NCI-H345 treated with DMSO at 0.1 percent for 48 hours (cell line): Measurements from ENCODE around the gene PROSER1.
"Not testable (repeated sequence)": the region's sequence is repeated elsewhere in the genome, so short reads cannot be mapped to it uniquely, and the experiment has no call there.

Experiments used
- DNase-seq: peaks from one replicate; lab custom pipeline; 2025; ENCODE audit not compliant: unreplicated experiment; lab: John Stamatoyannopoulos, UW

PROSER1 gene

DNA sequence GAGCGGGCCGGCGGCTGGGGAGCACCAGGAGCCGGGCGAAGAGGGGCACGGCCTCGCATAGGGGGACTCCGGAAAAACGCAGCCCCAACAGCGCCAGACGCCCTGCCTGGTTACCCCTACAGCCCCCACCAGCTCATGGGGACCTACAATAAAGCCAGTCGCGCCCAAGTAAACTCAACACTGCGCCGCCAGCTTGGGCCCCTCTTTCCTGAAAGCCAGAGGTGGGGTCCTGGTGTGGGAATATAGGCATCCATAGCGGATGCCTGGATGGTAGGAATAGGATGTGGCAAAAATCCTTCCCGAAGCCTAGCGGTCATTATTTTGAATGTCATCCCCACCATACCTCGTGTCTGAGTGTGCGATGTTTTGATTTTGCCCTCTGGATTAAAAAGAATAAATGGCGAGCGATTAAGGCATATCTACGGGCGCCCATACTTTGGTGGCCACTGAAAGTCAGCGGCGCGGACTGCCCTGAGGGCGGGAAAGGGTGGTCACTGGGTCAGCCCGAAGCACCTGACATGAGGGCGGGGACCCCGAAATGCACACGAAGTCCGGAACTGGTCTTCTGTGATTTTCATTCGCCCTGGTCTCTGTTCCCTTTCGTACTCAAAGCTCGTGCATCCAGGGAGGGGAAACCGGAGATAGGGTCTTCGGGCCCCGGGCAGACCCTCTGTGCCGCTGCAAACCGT lies at the start of gene PROSER1, which contains the start of gene NHLRC3:
Gene PROSER1, minus strand, starts transcription at position 210 of the 689 bp plus-strand sequence. CDS start 847 bp downstream, outside the sequence.
Gene NHLRC3, plus strand, starts transcription at position 577 of the 689 bp plus-strand sequence. CDS start 184 bp downstream, outside the sequence.
- peak; percentile 76 for DNase-seq

DNA sequence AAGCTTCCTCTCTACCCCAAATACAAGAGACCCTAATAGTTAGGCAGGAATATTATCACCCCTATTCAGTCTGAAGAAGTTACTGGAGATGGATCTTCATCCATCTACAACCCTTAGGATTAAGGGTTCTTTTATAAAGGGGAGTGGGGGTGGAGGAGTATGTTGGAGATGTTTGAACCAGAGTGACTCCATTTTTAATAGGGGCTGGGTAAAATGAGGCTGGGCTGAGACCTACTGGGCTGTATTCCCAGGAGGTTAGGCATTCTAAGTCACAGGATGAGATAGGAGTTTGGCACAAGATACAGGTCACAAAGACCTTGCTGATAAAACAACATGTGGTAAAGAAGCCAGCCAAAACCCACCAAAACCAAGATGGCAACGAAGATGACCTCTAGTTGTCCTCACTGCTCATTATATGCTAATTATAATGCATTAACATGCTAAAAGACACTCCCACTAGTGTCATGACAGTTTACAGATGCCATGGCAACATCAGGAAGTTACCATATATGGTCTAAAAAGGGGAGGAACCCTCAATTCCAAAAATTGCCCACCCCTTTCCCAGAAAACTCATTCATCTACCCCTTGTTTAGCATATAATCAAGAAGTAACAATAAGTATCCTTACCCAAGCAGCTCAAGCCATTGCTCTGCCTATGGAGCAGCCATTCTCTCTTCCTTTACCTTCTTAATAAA lies 48.5 kb upstream of the PROSER1 start:
- not testable (repeated sequence) for DNase-seq

DNA sequence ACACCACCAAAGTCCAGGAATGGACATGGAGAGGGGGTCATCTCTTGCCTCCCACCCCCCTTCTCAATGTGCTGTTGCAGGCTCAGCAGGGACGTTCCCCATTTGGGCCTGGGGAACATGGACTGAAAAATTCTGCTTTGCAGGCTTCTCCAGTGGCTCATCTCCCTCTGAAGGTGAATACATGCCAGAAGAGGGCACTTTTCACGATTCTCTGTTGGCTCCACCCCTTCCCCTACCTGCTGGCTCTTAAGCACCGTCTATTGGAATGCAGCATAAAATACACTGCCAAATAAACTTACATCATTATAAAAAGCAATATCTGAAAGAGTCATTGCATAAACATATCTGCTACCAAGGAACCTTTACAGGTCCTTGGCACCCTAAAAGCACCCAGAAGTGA lies 36.1 kb upstream of the PROSER1 start:
- no peak for DNase-seq

DNA sequence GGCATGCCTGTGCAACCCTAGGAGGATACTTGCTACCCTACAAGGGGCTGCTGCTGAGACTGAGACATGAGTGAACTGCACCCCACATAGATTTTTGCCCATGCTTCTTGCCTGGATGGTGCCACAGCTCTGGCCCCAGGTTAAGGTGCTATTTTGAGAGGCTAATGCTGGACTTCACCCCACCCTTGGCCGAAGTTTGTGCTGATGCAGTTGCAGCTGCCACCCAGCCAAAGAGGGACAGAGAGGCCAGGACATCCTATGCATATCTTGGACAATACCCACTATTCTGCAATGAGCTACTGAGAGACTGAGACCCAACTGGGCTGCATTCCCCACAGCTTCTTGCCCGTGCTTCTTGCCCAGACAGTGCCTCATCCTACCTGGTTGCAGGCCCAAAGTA lies 35.0 kb upstream of the PROSER1 start:
- no peak for DNase-seq

DNA sequence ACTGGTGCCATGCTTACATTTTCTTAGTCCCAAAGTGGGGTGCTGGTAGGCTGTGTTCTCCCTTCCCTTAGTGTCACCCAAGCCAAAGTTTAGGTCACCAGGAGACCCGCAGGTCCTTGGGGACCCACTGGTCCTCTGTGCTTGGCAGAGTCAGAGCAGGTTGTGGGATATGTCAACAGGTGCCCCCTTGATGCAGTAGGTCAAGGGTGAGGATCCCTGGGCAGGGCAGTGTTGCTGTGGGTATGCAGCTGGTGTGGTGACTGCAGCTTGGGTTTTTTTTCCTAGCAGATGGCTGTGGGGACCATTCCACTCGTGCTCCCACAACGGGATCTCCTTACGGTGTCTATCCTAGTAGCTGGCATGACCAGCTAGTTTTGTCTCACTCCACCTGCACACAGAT lies 24.1 kb upstream of the PROSER1 start:
- no peak for DNase-seq

DNA sequence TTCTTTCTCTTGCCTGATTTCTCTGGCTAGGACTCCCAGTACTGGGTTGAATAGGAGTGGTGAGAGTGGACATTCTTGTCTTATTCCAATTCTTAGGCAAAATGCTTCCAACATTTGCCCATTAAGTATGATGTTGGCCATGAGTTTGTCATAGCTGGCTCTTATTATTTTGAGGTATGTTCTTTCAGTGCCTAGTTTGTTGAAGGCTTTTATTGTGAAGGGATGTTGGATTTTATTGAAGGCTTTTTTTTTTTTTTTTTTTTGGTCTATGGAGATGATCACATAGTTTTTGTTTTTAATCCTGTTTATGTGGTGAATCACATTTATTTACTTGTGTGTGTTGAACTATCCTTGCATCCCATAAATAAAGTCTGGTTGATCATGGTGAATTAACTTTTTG lies 20.2 kb upstream of the PROSER1 start:
- DNase-seq: no peak

DNA sequence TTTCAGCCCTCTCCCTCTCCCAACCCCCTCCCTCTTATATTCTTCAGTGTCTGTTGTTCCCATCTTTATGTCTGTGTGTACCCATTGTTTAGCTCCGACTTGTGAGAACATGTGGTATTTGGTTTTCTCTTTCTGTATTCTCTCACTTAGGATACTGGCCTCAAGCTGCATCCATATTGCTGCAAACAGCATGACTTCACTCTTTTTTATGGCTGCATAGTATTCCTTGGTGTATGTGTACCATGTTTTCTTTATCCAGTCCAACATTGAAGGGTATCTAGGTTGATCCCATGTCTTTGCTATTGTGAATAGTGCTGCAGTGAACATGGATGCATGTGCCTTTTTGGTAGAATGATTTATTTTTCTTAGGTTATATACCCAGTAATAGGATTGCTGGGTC lies 18.1 kb upstream of the PROSER1 start:
- DNase-seq: no peak

DNA sequence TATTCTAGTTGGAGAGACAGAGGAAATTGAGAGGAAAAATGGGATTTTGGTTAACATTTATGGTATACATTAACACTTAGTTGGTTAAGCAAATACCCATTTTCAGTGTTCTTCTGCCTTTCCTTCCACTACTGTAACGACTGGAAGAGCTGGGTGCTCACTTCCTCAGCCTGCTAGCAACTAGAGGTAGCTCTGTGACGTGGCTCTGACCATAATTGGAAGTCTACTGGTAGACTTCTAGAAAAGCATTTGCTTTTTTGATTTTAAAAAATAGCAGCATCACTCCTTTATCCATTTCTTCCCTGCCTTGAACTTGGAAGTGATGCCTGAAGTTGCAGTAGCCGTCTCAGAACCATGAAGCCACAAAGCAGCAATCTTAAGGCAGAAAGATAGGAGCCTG lies 16.2 kb upstream of the PROSER1 start:
- DNase-seq: no peak

DNA sequence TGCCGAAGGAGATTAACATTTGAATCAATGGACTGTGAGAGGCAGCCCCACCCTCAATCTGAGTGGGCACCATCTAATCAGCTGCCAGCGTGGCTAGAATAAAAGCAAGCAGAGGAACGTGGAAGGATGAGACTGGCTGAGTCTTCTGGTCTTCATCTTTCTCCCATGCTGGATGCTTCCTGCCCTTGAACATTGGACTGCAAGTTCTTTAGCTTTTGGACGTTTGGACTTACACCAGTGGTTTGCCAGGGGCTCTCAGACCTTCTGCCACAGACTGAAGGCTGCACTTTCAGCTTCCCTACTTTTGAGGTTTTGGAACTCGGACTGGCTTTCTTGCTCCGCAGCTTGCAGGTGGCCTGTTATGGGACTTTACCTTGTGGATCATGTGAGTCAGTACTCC lies 15.1 kb upstream of the PROSER1 start:
- no peak for DNase-seq

DNA sequence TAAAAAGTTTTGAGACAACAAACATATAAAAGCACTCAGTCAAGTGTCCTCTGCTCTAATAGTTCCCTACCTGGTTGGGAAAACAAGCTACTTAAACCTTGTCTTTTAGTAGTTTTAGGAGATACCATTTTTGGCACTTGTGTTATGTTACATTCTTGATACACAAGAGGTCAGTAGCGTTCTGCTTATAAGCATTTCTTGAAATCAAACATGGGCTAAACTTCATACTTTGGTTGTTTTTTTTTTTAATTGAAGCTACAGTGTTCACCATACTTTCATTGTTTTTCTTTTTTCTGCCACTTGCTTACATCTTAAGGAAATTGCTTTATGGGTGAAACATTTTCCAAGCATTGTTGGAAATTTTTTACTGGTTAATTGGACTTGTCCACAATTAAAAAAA lies 13.3 kb upstream of the PROSER1 start:
- DNase-seq: peak; percentile 45

DNA sequence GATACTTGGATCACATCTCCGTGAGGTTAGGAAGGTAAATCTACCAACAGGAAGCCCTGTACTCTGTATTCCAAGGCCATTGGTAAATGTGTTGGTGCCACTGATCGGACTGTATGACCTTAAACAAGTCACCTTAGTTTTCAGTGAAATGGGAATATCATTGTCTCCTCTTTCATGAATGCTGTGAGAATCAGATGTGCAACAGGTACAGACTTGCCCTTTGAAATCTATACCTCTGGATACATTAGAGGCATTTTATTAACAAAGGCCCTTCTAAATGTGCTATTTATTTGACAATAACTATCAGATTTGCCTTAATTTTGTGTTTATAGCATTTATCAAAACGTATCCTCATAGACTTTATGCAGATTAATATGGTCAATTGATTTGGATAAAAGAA lies 11.4 kb upstream of the PROSER1 start:
- no peak for DNase-seq

DNA sequence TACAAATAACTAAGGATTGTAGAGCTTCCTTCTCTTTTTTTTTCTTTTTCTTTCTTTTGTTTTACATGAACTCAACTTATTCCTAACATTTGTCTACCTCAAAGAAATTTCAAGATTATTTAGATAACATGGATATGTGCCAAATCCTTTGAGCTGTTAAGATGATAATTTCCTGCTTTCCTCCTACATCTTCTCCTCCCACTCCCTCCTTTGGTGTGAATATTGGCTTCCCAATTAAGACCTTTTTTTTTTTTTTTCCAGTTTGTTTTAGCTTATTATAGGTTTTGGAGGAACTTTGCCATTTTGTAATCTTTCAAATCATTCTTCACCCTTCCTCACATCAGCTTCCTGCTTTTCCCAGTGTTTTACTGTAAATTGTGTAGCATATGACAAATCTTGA lies 10.9 kb upstream of the PROSER1 start:
- no peak for DNase-seq

DNA sequence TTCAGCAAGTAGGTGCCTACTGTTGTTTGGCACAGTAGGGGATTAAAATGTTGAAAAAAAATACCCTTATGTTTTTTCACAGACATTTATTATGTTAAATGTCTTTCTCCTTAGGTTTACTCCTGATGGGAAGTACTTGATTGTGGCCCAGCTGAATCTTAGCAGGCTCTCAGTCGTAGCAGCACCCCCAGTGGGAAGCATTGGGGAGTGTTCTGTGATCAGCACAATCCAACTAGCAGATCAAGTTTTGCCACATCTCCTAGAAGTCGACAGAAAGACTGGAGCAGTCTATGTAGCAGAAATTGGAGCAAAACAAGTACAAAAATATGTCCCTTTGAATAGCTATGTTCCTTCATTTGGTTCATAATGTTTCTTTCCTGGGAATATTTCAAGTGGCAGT lies 9.7 kb upstream of the PROSER1 start:
- DNase-seq: no peak

DNA sequence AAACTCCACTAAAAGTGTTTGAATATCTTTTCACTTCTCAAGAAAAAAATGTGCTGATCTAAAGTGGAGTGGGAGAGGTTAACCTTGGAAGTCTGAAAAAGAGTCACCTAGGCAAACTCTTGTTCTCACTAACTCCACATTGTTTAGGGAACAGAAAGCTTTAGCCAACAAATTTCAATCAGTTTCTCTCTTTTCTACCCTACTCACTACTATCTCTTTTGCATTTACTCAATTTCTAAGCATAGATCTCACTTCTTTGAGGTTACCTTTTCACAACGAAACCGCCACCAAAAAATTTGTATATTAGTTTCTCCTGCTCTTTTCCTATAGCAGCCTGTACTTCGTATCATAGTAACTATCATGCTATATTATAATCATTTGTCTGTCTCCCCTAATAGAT lies 6.6 kb upstream of the PROSER1 start:
- no peak for DNase-seq

DNA sequence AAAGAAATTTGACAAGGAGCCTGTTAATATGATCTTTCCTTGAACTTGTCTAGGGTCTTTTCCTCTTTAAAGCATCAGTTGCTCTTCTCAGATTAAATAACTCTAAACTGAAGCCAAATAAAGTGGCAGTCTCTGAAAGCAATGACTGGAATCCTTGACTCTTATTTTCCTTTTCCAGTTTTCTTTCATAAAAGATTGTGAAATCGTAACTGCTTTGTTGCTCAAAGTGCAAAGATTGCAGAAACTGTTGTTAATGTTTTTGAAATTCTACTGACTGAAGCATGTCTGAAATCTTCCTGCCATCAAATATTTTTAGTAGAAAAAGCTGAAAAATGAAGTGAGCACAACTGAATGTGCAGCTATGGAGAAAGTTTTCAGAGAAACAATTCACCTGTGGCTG lies 2.3 kb upstream of the PROSER1 start:
- DNase-seq: no peak

DNA sequence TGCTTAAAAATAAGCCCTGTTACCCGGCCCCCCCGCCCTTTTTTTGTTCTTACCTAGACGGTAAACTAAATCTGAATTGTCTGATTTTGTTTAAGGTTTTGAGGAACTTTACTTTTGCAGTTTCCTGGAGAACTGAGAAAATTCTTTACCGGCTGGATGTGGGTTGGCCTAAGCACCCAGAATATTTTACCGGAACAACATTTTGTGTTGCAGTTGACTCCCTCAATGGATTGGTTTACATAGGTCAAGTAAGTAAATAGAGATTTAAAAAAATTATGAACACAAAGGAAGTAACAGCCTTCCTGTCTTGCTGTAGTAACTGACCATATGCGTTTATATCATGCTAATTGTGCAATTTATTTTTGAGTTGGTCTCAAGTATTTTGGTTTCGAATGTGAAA lies 1.2 kb upstream of the PROSER1 start:
- DNase-seq: no peak

DNA sequence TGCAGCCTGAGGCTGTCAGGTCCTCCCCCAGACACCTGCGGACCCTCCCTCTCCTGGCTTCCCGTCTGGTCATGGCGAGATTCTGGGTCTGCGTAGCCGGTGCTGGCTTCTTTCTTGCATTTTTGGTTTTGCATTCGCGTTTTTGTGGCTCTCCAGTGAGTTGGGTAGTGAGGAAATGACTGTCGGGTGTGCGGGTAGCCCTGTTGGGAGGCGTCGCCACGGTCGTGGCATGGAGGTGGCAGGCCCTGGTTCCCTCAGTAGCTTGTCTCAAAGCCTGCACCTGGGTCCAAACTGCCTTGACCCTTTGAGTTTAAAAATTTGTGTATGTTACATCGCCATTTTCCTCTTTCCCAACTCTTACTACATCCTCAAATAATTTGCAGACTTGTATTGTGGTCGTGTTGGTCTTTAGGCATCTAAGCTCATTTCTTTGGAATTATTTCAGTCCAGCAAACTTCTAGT lies 711 bp upstream of the PROSER1 start:
- no peak for DNase-seq

DNA sequence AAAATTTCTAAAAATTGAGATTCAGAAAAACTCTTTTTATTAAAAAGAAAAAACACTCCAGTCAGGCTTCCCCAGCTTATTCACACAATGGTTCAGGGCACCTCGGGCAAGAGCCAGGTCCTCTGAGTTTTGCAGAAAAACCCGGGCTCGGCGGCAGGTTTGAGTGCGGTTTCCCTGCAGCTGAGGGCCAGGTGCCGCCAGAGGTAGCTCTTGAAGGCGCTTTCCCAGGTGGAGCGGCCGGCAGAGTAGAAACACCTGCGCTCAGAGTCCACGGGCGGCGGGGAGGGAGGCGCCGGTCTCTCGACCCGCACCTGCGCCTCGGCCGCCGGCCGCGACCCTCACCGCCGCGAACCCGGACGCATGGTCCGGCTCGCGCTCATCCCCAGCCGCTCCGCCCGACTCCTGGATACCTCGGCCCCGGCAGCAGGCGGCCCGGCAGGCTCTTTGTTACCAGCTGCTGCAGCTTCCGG lies 444 bp downstream of the PROSER1 start:
- DNase-seq: peak; percentile 37

DNA sequence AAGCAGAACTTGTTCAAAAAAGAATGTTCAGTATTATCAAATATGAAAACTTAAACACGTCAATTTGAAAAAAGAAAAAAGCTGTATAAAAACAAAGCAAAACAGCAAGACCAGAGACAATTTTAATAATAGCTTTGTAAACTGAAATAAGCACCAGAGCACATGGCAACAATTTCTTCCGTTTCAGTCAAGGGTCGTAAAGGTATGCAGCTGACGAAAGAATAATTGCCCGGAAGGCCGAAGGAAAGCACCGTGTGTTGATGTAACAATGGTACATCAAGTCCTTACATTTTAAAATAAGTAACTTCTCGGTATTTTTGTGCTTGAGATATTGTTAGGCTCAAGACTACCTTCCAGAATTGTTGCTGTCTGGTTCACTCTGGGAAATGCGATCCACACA lies 1.7 kb downstream of the PROSER1 start:
- peak; percentile 2 for DNase-seq

DNA sequence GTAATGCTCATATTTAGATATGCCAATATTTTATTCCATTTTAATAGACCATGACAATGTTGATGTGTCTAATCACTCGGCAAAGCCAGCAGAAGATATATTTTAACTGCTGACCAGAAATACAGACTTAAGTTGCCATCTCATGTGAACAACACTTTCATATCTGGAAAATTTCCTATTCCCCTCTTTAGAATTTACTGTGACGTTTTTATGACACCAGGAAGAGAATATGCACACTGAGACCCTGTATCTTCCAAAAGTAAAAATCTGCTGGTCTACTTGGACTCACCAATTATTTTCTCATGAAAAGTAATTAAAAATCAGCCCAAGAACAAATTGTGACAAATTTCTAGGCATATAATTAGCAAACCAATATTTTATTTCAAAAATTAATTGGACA lies 2.1 kb downstream of the PROSER1 start:
- no peak for DNase-seq

DNA sequence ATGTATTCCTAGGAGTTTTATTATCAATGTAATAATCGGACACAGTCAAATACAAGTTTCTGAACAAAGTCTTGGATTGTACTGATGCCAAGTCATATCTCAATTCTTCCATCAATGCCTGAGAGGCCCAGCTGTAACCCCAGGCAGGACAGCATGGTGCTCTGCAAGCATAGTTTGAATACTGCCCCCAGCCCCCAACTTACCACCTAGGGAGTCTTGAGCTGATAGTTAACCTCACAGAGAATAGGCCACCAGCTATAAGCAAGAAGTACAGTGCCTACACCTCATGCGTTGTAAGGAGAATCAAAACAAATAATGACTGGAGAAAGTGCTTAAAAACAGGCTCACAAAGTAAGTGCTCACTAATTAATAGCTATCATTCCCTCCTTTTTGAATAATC lies 2.7 kb downstream of the PROSER1 start:
- no peak for DNase-seq

DNA sequence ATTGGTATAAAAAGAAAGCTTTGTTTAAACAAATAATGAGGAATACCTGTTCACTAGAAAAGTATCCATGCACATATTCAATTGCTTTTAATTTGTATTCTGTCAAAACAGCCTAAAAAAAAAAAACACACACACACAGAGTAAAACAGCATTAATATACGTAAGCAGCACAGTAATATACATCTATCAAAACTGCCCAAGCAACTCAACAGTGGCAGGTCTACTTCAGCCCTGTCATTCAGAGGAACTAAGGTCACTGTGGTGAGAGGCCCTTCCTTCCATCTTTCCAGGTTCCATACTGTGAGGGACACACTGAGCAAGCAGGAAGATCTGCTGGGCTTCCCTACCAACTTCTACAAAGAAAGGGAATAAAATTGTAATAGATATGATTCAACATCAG lies 3.8 kb downstream of the PROSER1 start:
- no peak for DNase-seq
